Activated naive CD8-positive, alpha-beta T cell treated with anti-CD3 and anti-CD28 coated beads for 36 hours (primary cell): ENCODE results near the gene PCBP2. TPM values are rescaled to one million over a fixed set of nuclear protein-coding genes. Genes with fewer than 3 reads are reported as not detected.

Source experiments
- DNase-seq: peaks from one replicate; pipeline ENCODE4 v3.0.0; 2021
- H3K27ac Mint-ChIP-seq: one replicate; pipeline ENCODE4 v1.8.0; 2022; ENCODE audit warnings: mild to moderate bottlenecking, moderate library complexity, mixed read lengths
- H3K27me3 Mint-ChIP-seq: one replicate; pipeline ENCODE4 v1.8.0; 2022; ENCODE audit warnings: mild to moderate bottlenecking, mixed read lengths
- H3K36me3 Mint-ChIP-seq: one replicate; pipeline ENCODE4 v1.8.0; 2021; ENCODE audit warnings: mild to moderate bottlenecking, mixed read lengths
- H3K4me1 Mint-ChIP-seq: one replicate; pipeline ENCODE4 v1.8.0; 2021; ENCODE audit warnings: mixed read lengths
- H3K4me3 Mint-ChIP-seq: one replicate; pipeline ENCODE4 v1.8.0; 2022; ENCODE audit warnings: mild to moderate bottlenecking, moderate library complexity, mixed read lengths
- H3K9me3 Mint-ChIP-seq: one replicate; pipeline ENCODE4 v1.8.0; 2022; ENCODE audit warnings: mixed read lengths
- total RNA-seq, 2 experiments: library from RNA; stranded (reverse); gene quantifications; one replicate each; pipeline ENCODE4 v1.2.3, GENCODE V29; 2021

The PCBP2 gene
- total RNA-seq, 2 experiments from 2014 or later, result 1,052 to 1,089 TPM

DNA sequence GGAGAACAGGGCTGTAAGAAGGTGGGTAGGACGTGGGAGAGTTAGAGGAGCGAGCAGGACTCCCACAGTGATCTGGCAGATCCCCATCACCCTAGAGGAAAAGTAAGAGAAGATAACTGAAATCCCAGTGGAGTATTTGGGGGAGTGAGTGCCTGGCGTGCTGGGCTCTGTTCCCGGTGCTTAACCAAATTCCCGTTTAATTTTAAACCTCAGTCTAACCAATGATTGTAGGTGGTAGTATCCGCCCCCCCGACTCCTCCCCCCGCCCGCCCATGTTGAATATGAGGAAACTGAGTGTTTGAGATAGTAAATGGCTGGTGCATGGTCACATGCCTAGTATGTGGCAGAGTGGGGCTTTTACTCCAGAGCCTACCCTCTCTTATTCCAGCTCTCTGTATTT is 50.4 kb downstream of the PCBP2 start:
- H3K4me1 Mint-ChIP-seq, result peaks cover 28% of the 10 kb centered on the region
- DNase-seq, result no peak
- H3K9me3 Mint-ChIP-seq, result no peaks in the 10 kb centered on the region
- peaks cover 4% of the 10 kb centered on the region for H3K36me3 Mint-ChIP-seq
- H3K27ac Mint-ChIP-seq, result no peak overlapping the region
- H3K4me3 Mint-ChIP-seq, result peak overlapping the region; percentile 88
- no peaks in the 10 kb centered on the region for H3K27me3 Mint-ChIP-seq

DNA sequence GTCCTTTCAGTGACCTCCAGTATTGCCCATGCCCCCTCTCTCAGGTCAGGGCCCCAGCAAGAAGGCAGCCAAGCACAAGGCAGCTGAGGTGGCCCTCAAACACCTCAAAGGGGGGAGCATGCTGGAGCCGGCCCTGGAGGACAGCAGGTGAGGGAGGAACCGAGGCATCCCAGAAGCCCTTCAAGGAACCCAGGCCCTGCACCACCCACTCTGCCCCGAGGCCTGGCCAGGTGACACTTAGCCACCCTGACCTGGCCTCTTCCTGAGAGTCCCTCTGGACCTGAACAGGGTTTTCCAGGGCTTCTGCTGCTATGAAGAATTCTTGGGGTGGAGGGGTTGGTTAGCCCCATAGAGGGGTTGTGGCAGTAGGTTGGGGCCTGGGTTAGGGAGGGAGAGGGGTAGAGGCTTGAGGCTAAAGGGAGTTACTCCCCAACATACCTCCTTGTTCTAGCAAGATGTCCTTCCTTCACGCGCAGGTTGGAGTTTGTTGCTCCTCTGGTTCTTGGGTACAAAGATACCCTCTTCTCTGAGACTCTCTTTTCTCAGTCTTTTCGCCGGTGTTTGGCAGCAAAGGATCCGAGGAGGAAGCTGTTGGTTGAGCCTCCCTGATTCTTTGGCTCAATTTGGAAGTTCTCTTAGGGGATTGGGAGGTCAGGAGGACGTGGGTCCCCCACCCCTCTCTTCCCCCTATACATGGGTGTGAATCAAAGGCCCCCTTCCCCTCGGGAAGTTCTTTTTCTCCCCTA is 51.3 kb downstream of the PCBP2 start:
- Mint-ChIP-seq H3K9me3 (no peaks in the 10 kb centered on the region), H3K4me1 (peaks cover 26% of the 10 kb centered on the region), H3K27me3 (no peaks in the 10 kb centered on the region), H3K36me3 (peaks cover 6% of the 10 kb centered on the region), H3K27ac (no peak overlapping the region), H3K4me3 (peak overlapping the region; percentile 14)
- DNase-seq, result no peak

DNA sequence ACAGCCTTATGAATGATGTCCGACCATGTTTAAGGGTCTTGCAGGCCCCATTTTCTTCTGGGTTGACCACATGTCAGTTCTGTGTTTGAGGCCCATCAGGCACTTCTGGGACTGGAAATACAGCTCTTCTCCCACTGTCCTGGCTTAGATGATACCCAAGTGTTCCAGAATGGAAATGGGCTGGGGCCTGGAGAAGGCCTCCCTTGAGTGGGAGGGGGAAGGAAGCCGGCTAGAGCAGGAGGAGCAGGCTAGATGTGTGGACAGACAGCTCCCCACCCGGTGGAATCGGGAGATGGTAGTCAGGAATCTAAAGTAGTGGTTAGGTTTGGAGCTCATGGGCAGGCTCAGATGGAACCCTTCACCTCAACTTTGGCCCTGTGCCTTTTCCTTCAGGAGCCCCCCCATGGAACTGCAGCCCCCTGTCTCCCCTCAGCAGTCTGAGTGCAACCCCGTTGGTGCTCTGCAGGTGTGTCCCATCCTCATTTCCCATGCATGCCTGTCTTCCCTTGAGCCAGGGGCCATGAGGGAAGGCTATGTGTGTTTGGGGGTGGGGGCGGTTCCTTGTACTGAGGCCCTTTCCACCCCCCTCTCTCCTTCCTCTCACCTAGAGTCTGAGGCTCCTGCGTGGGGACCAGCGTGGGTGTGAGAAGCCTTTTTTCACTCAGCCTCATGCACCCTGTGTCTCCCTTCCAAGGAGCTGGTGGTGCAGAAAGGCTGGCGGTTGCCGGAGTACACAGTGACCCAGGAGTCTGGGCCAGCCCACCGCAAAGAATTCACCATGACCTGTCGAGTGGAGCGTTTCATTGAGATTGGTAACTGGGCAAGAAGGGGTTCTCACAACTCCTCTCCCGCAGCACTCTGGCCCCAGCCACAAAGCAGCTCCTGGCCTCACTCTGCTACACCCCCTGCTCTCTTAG is 52.4 kb downstream of the PCBP2 start:
- H3K27me3 Mint-ChIP-seq, result no peaks in the 10 kb centered on the region
- H3K4me3 Mint-ChIP-seq, result peak overlapping the region; percentile 10

DNA sequence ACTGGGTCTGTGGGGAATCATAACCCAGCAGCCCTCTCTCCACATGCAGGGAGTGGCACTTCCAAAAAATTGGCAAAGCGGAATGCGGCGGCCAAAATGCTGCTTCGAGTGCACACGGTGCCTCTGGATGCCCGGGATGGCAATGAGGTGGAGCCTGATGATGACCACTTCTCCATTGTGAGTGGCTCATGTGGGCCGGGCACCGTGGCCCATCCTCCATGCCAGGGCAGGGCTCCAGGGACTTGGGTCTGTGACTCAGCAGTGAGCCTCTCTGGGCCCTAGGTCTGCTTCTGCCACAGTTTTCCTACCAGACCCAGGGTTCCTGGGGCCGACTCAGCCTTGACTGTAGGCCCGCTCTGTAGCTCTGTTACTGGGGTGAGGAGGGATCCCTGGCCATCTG is 53.2 kb downstream of the PCBP2 start:
- Mint-ChIP-seq H3K4me1 (peaks cover 20% of the 10 kb centered on the region), H3K27ac (no peak overlapping the region), H3K27me3 (no peaks in the 10 kb centered on the region), H3K4me3 (no peak overlapping the region), H3K9me3 (no peaks in the 10 kb centered on the region), H3K36me3 (peaks cover 6% of the 10 kb centered on the region)
- DNase-seq, result no peak

More for the DNA sequence above, 52.4 kb downstream of the PCBP2 start:
- H3K36me3 Mint-ChIP-seq, result peaks cover 6% of the 10 kb centered on the region
- H3K27ac Mint-ChIP-seq, result no peak overlapping the region
- H3K9me3 Mint-ChIP-seq, result no peaks in the 10 kb centered on the region
- DNase-seq, result no peak
- peaks cover 25% of the 10 kb centered on the region for H3K4me1 Mint-ChIP-seq

DNA sequence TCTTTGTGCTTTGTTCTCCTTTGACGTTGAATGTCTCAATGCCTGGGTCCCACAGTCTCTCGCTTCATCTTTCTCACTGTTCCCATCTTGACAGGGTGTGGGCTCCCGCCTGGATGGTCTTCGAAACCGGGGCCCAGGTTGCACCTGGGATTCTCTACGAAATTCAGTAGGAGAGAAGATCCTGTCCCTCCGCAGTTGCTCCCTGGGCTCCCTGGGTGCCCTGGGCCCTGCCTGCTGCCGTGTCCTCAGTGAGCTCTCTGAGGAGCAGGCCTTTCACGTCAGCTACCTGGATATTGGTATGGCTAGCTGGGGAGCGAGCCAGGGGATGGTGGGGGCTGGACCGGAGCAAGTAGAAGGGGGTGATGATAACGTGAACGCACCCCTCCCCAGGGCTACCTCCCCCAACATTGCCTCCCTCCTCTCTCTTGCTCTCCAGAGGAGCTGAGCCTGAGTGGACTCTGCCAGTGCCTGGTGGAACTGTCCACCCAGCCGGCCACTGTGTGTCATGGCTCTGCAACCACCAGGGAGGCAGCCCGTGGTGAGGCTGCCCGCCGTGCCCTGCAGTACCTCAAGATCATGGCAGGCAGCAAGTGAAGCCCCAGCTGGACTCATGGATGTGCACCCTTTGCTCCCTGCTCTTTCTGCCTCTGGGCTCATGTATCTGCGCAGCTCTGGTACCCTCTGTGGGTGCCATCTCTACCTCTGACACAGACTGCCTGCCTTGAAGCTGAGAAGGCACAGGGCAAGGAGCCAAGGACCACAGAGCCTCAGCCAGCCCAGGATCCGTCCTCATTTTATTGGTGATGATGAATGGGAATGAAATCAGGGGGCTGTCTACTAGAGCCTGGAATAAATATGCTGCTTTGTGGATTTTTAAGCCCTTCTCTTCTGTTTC is 53.9 kb downstream of the PCBP2 start:
- no peak for DNase-seq
- H3K27ac Mint-ChIP-seq, result no peak overlapping the region
- H3K4me3 Mint-ChIP-seq, result no peak overlapping the region
- peaks cover 6% of the 10 kb centered on the region for H3K36me3 Mint-ChIP-seq
- H3K9me3 Mint-ChIP-seq, result no peaks in the 10 kb centered on the region
- no peaks in the 10 kb centered on the region for H3K27me3 Mint-ChIP-seq
- H3K4me1 Mint-ChIP-seq, result peaks cover 16% of the 10 kb centered on the region

DNA sequence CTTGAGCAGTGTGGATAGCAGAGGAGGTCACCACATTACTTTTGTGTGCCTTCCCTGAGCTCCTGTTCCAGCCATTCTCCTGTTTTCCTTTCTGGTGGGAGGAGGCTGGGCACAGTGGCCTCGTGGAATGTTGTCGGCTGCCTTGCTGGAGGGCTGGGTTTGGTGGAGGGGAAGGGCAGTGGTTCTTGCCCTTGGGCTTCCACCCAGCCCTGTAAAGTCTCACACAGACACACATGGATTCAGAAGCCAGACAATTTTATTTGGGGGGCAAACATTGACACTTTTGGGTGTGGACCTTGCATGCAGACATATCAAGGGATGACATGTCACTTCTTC is 54.5 kb downstream of the PCBP2 start:
- peaks cover 6% of the 10 kb centered on the region for H3K36me3 Mint-ChIP-seq
- H3K27me3 Mint-ChIP-seq, result no peaks in the 10 kb centered on the region
- peaks cover 16% of the 10 kb centered on the region for H3K4me1 Mint-ChIP-seq
- no peak overlapping the region for H3K27ac Mint-ChIP-seq
- H3K4me3 Mint-ChIP-seq, result no peak overlapping the region
- DNase-seq, result no peak
- H3K9me3 Mint-ChIP-seq, result no peaks in the 10 kb centered on the region

DNA sequence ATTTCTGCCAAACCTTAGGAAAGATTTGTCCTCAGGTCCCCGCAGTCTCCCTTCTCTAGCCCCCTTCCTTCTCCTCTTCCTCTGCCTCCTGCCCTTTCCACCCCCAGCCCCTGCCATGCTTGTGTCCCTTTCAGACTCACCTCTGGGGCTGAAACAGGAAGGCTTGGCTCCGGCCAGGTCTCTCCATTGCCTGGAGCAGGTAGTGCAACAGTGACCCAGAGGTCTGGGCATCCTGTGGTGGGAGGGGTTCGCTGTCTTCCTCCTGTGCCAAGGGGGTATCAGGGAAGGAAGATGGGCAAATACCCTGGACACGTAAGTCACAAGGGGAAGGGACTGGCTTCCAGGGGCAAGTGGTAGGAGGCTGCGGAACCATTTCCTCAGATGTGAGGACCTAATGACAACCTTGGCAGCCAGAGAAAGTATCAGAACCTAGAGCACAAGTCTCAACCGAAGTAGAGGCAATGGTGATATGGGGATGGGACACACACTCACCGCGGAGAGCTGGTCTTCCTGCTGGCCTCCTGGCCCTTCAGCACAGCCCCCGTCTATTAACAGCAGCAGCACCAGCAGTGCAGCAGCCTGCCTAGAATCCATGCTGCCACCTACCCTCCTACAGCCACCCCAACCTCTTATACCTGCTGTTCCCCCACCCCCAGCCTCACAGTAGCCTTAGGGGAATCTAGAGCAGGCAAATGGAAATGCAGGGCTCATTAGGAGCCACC is 55.1 kb downstream of the PCBP2 start, which contains the start of gene NPFF:
Gene NPFF (minus strand): TSS at position 604 of the 722 bp plus-strand sequence. CDS start 10 bp downstream, at position 594.
- H3K9me3 Mint-ChIP-seq, result no peaks in the 10 kb centered on the region
- H3K27me3 Mint-ChIP-seq, result no peaks in the 10 kb centered on the region
- no peak for DNase-seq
- H3K36me3 Mint-ChIP-seq, result peaks cover 6% of the 10 kb centered on the region
- H3K4me1 Mint-ChIP-seq, result peaks cover 14% of the 10 kb centered on the region
- no peak within 1 kb of the TSS for H3K4me3 Mint-ChIP-seq
- H3K27ac Mint-ChIP-seq, result no peak within 1 kb of the TSS

DNA sequence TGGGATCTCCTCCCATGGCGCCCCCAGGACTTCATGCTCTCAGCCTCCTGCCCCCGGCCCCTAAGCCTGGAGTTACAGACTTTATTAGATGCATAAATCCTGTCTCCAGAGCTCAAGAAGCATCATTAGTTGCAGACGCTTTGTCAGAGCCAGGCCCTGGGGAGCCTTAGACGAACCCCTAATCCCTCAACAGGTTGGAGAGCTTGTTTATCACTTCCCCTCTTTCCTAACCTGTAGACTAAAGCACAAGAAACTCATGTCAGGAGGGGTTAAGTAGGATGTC is 55.6 kb downstream of the PCBP2 start:
- Mint-ChIP-seq H3K9me3 (no peaks in the 10 kb centered on the region), H3K27ac (no peak overlapping the region), H3K4me3 (no peak overlapping the region), H3K4me1 (peaks cover 12% of the 10 kb centered on the region), H3K27me3 (no peaks in the 10 kb centered on the region), H3K36me3 (peaks cover 6% of the 10 kb centered on the region)
- no peak for DNase-seq

DNA sequence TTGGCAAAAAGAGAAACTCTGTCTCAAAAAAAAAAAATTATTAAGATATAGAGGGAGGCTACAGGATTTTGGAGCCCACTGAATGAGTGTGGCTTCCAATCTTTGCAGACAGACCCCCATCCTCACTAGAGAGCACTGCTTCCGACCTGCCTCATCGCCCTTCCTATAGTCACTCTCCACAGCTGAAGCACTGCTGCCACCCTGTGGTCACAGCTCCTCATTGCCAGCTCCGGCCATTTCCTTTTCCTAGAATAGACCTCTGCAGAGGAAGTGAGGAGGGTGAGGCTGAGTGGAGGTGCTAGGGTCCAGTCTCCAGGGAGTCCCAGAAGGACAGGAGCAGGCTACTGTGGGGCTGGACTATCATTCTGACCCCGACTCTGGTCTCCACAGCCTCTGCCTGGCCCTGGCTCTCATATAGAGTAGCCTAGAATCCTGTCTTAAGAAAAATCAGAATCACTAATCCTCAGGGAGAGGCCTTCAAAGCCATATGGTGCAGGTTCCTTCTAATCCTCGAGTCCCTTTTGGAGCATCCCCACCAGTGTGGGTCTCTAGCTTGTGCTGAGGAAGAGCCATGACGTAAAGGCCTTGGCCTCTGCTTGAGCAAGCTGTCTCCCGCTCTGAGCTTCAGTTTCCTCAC is 56.8 kb downstream of the PCBP2 start:
- Mint-ChIP-seq H3K9me3 (no peaks in the 10 kb centered on the region), H3K36me3 (peaks cover 6% of the 10 kb centered on the region), H3K27ac (peak overlapping the region; percentile 69), H3K4me1 (peaks cover 9% of the 10 kb centered on the region), H3K27me3 (no peaks in the 10 kb centered on the region), H3K4me3 (no peak overlapping the region)
- peak; percentile 81 for DNase-seq

DNA sequence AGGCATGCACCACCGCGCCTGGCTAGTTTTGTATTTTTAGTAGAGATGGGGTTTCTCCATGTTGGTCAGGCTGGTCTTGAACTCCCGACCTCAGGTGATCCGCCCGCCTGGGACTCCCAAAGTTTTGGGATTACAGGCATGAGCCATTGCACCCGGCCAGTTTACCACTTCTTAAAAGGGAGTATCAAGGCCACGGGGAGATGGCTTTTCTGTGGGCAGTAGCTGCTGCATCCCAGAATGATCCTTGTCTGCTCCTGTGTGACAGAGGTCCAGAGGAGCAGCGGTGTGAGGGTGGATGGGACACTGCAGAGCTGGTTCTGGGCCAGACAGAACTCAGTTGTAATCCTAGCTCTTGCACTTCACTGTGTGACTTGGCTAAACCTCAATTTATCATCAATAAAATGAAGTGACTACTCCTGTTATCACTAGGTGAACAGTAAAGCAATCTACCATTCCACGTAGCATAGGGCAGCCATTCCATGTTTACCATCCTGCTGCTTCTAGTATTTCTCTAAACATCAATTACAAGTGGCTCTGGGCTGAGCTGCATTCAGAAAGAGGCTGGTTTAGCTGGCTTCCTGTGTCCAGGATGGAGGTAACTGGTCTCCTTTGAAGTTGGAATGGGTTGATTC is 58.4 kb downstream of the PCBP2 start:
- no peak for DNase-seq
- Mint-ChIP-seq H3K27ac (no peak overlapping the region), H3K27me3 (no peaks in the 10 kb centered on the region), H3K4me3 (no peak overlapping the region), H3K9me3 (no peaks in the 10 kb centered on the region), H3K4me1 (peaks cover 9% of the 10 kb centered on the region), H3K36me3 (peaks cover 8% of the 10 kb centered on the region)

DNA sequence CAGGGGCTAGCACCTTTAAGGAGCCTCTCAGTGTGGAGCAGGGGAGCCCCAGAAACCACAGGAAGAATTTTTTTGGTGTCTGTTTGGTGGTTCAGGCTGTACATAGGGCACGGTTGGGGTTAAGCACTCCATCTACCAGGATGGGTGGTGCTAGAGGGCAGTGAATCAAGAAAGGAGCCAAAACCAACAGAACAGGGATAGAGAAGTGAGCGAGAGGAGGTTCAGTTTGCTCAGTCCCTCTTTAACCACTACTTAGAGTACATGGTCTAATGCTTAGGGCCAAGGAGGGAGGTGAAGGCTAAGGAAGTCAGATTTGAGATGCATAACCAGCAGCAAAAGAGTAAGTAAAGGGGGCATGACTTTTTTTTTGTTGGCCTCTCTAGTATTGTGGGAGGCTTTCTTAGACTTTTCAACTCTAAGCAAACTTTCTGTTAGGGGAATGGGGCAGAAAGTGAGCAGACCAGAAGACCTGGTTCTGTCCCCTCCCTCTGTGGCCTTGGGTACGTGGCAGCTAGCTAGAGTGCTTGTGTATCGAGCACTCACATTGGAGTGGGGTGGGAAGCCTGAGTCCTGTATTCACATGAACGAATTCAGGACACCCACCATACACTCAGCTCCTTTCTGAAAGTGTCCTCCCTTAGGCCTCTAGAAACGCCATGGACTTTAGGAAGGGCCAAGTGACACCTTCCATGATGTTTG is 62.0 kb downstream of the PCBP2 start:
- Mint-ChIP-seq H3K27me3 (no peaks in the 10 kb centered on the region), H3K4me3 (no peak overlapping the region), H3K27ac (no peak overlapping the region), H3K36me3 (peaks cover 2% of the 10 kb centered on the region), H3K9me3 (no peaks in the 10 kb centered on the region), H3K4me1 (peaks cover 3% of the 10 kb centered on the region)
- DNase-seq, result no peak

DNA sequence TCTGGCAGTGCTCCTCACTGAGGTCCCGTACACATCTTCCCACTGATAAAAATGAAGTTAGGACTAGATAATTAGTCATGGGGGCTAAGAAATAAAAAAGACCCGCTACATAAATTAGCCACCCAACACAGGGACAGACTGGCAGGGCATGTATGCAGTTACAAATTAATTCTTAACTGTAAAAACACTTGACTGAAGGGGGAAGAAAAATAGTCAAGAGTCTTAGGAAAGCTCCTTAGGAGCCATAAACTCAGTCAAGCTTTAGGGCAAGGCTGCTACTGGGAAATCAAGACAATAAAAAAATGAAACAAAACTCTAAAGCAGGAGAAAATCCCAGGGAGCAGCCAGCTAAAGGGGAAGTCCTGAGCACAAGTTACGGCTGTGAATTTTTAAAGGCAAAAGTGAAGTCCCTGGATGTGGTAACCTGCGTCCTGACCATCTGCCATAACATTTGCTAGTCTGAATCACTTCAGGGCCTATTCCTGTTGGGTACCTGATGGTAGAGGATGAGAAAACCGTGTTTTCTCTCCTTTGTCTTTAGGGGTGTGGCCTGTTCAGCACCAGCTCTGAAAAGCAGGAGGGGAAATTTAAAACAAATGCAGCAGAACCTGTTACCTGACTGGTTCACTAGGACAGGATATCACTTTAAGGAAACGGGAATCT is 62.9 kb downstream of the PCBP2 start:
- DNase-seq, result no peak
- Mint-ChIP-seq H3K4me1 (no peaks in the 10 kb centered on the region), H3K36me3 (peaks cover 2% of the 10 kb centered on the region), H3K27me3 (no peaks in the 10 kb centered on the region), H3K9me3 (no peaks in the 10 kb centered on the region), H3K27ac (no peak overlapping the region), H3K4me3 (no peak overlapping the region)

DNA sequence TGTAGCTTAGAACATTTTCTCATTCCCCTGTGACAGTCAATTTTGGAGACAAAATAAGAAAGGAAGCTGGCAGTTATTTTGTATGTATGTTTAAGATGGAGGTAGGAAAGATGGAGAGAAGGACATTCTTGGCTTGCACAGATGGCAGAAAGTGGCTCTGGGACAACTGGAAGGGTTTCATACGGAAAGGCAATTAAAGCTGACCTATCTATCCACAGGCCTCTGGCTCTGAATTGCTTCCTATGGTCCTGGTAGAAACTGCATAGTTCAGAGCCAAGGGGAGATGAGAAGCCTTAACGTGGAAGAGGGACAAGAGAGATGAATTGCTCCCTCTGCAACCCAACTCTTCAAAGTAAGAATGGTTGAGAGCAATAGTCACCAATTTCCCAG is 63.4 kb downstream of the PCBP2 start:
- Mint-ChIP-seq H3K4me3 (no peak overlapping the region), H3K36me3 (peaks cover 2% of the 10 kb centered on the region), H3K4me1 (no peaks in the 10 kb centered on the region), H3K27me3 (no peaks in the 10 kb centered on the region), H3K27ac (no peak overlapping the region), H3K9me3 (no peaks in the 10 kb centered on the region)
- DNase-seq, result no peak
